Duodenal mucosa (tissue), 2 donors: ENCODE results near the gene LIX1L.
A peak's percentile ranks its signal among the peaks of the same experiment; 100 is the strongest.
"Not testable (repeated sequence)": the region's sequence is repeated elsewhere in the genome, so short reads cannot be mapped to it uniquely, and the experiment has no call there.

Source experiments
- H3K27ac ChIP-seq: one replicate; pipeline ENCODE4 v1.7.0; 2013; ENCODE audit warnings: low read depth, low read length
- H3K27me3 ChIP-seq, 2 donors: one replicate each; pipeline ENCODE4 v1.7.0; 2013; ENCODE audit warnings: low read length in 2 of 2, control low read depth in 1 of 2; ENCODE audit not compliant: insufficient read depth in 2 of 2, control insufficient read depth in 1 of 2
- H3K36me3 ChIP-seq, 2 donors: one replicate each; pipeline ENCODE4 v1.7.0; 2013; ENCODE audit warnings: low read length in 2 of 2, control low read depth in 1 of 2; ENCODE audit not compliant: insufficient read depth in 2 of 2, control insufficient read depth in 1 of 2
- H3K4me1 ChIP-seq, 2 donors: one replicate each; pipeline ENCODE4 v1.7.0; 2013; ENCODE audit warnings: low read length in 2 of 2, control low read depth in 1 of 2; ENCODE audit not compliant: insufficient read depth in 2 of 2, control insufficient read depth in 1 of 2
- H3K4me3 ChIP-seq, 2 donors: one replicate each; pipeline ENCODE4 v1.7.0; 2013; ENCODE audit warnings: low read length in 2 of 2, low read depth in 1 of 2
- H3K9ac ChIP-seq, 2 donors: one replicate each; pipeline ENCODE4 v1.7.0; 2013; ENCODE audit warnings: low read length in 2 of 2, low read depth in 1 of 2
- H3K9me3 ChIP-seq, 2 donors: one replicate each; pipeline ENCODE4 v1.7.0; 2013; ENCODE audit warnings: low read length in 2 of 2, control low read depth in 1 of 2; ENCODE audit not compliant: control insufficient read depth in 1 of 2

Gene LIX1L

DNA sequence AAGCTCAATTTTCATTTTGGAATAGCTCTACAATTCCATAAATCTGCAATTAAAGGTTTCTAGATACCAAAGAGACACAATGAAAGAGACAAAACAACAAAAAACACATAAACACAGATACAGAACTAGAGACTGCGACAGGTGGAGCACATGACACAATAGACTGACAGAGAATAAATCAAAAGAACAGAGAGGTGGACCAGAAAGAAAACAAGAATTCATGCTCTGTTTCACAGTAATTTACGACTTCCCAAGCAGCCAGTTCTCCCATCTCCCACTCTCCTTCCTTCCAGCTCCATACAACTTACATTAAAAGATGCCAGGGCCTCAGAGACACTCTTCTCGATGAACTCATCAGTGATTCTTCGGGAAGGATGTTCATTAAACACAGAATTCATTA, 15.4 kb downstream of the LIX1L start:
- peaks cover 7 to 9% of the 10 kb centered on the region in 2 donors for H3K4me1 ChIP-seq
- H3K36me3 ChIP-seq = peaks cover 0 to 4% of the 10 kb centered on the region in 2 donors
- no peak overlapping the region for H3K27ac ChIP-seq
- H3K9me3 ChIP-seq = no peaks in the 10 kb centered on the region
- no peak overlapping the region for H3K9ac ChIP-seq
- H3K27me3 ChIP-seq = no peaks in the 10 kb centered on the region
- H3K4me3 ChIP-seq = no peak overlapping the region

DNA sequence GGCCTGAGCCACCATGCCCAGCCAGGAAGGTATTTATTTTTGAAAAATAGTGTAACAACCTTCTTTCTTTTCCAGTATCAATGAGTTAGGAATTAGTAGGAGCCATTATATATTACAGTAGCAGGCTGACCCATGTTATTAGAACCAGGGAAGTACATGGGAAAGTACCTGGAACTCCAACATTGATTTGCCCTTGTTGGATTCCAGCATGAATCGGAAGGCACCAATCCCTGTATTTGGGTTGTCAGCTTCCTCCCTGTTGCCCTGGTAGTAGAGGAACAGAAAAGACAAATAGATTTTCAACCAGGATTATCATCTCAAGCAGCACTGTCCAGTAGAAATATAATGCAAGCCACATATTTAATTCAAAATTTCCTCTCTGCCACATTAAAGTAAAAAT, 20.4 kb downstream of the LIX1L start:
- Histone ChIP-seq H3K9me3 (no peaks in the 10 kb centered on the region), H3K9ac (no peak overlapping the region), H3K27me3 (no peaks in the 10 kb centered on the region), H3K4me3 (no peak overlapping the region), H3K4me1 (peaks cover 6 to 11% of the 10 kb centered on the region in 2 donors), H3K36me3 (peaks cover 5 to 7% of the 10 kb centered on the region in 2 donors), H3K27ac (no peak overlapping the region)

DNA sequence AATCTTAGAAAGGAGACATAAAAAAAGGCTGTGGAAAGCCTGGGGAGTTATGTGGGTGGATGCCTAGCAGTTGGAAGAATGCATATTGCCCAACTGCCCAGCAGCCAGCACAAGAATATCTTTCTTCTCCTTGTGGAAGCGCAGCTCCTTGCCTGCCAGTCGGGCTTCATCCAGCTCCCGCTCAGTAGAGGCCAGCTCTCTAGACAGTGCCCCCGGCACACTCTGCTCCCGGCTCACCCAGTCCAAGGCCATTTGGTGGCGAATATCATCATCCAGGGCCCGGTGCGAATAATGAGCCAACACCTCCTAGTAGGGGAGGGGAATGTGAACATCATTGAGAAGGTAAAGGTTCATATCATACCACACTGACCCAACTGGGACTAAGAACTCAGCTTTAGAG, 21.6 kb downstream of the LIX1L start:
- Histone ChIP-seq H3K27ac (no peak overlapping the region), H3K9ac (no peak overlapping the region), H3K27me3 (no peaks in the 10 kb centered on the region), H3K4me1 (peaks cover 6 to 11% of the 10 kb centered on the region in 2 donors), H3K9me3 (no peaks in the 10 kb centered on the region), H3K36me3 (peaks cover 5 to 7% of the 10 kb centered on the region in 2 donors), H3K4me3 (no peak overlapping the region)

DNA sequence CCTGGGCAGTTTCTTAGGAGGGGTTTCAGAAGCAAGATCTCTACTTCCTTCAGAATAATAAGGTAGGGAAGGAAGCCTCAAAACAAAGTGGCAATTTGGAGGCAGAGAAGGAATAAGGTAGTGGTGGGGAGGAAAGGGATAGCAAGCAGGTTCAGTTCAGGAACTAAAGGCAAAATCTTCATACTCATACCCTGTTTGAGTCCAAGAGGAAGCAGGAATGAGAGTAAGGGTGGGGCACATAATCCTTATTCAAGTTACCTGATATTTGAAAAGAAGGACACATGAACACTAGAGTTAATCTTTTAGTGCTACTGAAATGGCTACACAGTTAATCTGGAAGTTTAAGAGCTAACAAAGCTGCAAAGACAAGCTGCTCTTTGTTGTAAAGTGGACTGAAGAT, 22.1 kb downstream of the LIX1L start:
- Histone ChIP-seq H3K36me3 (peaks cover 5 to 7% of the 10 kb centered on the region in 2 donors), H3K9me3 (no peaks in the 10 kb centered on the region)

DNA sequence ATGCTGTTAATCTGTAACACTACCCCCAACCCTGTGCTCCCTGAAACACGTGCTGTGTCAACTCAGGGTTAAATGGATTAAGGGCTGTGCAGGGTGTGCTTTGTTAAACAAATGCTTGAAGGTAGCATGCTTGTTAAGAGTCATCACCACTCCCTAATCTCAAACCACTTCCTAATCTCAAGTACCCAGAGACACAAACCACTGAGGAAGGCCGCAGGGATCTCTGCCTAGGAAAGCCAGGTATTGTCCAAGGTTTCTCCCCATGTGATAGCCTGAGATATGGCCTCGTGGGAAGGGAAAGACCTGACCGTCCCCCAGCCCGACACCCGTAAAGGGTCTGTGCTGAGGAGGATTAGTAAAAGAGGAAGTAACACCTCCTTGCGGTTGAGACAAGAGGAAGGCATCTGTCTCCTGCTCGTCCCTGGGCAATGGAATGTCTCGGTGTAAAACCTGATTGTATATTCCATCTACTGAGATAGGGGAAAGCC, 25.3 kb downstream of the LIX1L start:
- not testable (repeated sequence) for H3K36me3 ChIP-seq, H3K27me3 ChIP-seq, H3K9me3 ChIP-seq, H3K27ac ChIP-seq, H3K9ac ChIP-seq, H3K4me3 ChIP-seq
- H3K4me1 ChIP-seq = peaks cover 11 to 12% of the 10 kb centered on the region in 2 donors

More for the DNA sequence above, 22.1 kb downstream of the LIX1L start:
- Histone ChIP-seq H3K27ac (no peak overlapping the region), H3K4me3 (no peak overlapping the region), H3K4me1 (peaks cover 6 to 11% of the 10 kb centered on the region in 2 donors), H3K9ac (no peak overlapping the region), H3K27me3 (no peaks in the 10 kb centered on the region)

DNA sequence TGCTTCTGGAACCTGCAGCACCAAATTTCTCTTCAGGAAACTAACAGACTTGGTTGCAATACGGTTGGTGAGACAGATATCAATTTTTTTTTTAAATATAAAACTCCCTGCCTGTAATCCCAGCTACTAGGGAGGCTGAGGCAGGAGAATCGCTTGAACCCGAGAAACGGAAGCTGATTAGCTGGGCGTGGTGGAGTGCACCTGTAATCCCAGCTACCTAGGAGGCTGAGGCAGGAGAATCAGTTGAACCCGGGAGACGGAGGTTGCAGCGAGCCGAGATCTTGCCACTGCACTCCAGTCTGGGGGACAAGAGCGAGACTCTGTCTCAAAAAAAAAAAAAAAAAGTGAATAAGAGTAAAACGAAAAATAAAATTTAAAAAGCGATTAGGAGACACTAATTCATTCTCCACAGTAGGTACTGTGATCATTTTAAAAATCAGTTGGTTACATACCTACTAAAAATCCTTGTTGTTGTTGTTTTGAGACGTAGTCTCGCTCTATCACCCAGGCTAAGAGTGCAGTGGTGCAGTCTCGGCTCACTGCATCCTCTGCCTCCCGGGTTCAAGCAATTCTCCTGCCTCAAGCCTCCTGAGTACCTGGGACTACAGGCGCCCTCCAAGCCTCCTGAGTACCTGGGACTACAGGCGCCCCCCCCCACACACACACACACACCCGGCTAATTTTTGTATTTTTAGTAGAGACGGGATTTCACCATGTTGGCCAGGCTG, 29.7 kb downstream of the LIX1L start:
- H3K27me3 ChIP-seq = no peaks in the 10 kb centered on the region
- peaks cover 6 to 14% of the 10 kb centered on the region in 2 donors for H3K4me1 ChIP-seq
- H3K9ac ChIP-seq = peak overlapping the region; percentile 71 to 88
- peaks cover 0 to 8% of the 10 kb centered on the region in 2 donors for H3K36me3 ChIP-seq
- H3K27ac ChIP-seq = peak overlapping the region; percentile 68
- H3K9me3 ChIP-seq = no peaks in the 10 kb centered on the region
- H3K4me3 ChIP-seq = peak overlapping the region; percentile 75 to 92

DNA sequence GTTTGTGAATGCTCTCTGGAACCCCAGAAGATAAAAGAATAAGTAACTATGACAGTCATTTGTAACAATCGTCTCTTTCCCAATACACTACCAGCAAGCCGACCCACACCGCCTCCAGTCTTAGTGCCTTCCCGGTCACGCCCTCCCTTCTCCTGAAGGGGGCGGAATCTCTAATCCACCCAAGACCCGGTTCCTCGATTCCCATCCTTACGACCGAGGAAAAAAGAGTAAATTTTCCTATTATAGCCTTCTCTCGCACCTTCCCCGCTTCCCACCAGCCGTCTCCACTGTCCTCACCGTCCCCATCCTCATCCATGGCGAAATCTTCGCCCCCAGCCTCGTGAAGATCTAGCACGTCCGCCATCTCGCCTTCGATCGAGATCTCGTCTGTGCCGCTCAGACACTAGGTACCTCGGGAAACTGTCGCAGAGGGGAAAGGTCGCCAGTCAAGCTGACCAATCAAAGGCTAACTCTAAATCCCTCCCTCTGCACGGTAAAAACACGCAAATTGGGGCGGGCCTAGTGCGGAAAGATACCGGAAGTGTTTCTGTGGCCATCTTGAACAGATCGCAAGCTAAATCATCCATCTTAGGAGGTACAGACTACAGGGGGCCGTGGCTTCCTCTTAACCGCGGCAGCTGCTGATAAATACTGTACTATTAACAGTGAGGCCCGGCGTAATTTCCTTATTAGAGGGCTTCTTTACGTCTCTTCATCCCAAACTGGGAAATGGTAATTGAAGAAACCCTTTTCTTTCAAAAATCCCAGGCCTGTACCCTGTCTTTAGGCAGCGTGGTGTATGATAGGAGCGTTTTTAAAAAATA, 30.5 kb downstream of the LIX1L start, which contains the start of gene RBM8A:
TSS of gene RBM8A (minus strand) at position 422 of the 824 bp plus-strand sequence. CDS start at position 364, 58 bp downstream.
- H3K9me3 ChIP-seq = no peaks in the 10 kb centered on the region
- peak within 1 kb of the TSS; percentile 81 for H3K27ac ChIP-seq
- H3K27me3 ChIP-seq = no peaks in the 10 kb centered on the region
- H3K9ac ChIP-seq = peak within 1 kb of the TSS; percentile 71 to 88
- H3K4me1 ChIP-seq = peaks cover 6 to 14% of the 10 kb centered on the region in 2 donors
- H3K4me3 ChIP-seq = peak within 1 kb of the TSS; percentile 75 to 92
- H3K36me3 ChIP-seq = peaks cover 0 to 8% of the 10 kb centered on the region in 2 donors

DNA sequence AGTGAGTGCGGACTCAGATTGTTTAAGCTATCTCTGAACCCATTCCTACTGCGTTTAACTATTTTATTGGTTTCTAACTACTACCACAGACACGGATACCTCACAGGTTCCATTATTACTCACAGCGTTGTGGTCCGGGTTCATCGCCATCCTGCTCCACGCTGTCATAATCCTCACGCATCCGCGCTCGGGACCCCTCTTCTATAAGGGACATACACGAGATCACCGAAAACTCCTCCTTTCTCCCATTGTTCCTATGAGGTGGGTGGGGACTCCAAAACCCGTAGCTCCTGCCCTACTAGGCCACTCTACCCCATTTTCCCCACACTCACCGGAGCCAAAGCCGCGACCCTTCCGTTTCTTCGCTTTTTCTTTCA, 31.1 kb downstream of the LIX1L start:
- peak overlapping the region; percentile 75 to 92 for H3K4me3 ChIP-seq
- H3K9me3 ChIP-seq = no peaks in the 10 kb centered on the region
- H3K4me1 ChIP-seq = peaks cover 6 to 14% of the 10 kb centered on the region in 2 donors
- no peaks in the 10 kb centered on the region for H3K27me3 ChIP-seq
- peak overlapping the region; percentile 71 to 88 for H3K9ac ChIP-seq
- H3K27ac ChIP-seq = peak overlapping the region; percentile 81
- H3K36me3 ChIP-seq = peaks cover 0 to 8% of the 10 kb centered on the region in 2 donors

DNA sequence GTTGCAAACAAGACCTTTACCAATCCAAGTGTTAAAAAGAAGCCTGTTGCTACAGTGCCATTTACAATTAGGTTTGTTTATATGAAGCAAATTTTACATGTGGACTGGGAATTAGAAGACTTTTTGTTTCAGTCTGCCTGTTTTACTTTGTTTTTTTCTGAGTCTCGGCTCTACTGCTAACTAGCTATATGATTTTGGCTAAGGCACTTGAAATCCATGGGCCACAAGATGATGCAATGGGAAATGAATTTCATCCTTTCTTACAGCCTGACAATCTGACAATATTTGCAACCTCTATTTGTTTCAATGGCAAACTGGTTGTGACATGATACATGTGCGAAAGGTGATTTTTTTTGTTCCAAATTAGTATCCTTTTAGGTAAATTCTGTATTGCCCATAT, 35.6 kb downstream of the LIX1L start:
- Histone ChIP-seq H3K4me3 (no peak overlapping the region), H3K9me3 (no peaks in the 10 kb centered on the region), H3K9ac (no peak overlapping the region), H3K36me3 (peaks cover 0 to 8% of the 10 kb centered on the region in 2 donors), H3K4me1 (peaks cover 14 to 27% of the 10 kb centered on the region in 2 donors), H3K27ac (no peak overlapping the region), H3K27me3 (no peaks in the 10 kb centered on the region)

DNA sequence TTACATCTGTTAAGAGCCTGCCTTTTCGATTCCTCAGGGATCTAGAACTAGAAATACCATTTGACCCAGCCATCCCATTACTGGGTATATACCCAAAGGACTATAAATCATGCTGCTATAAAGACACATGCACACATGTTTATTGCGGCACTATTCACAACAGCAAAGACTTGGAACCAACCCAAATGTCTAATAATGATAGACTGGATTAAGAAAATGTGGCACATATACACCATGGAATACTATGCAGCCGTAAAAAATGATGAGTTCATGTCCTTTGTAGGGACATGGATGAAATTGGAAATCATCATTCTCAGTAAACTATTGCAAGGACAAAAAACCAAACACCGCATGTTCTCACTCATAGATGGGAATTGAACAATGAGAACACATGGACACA, 37.5 kb downstream of the LIX1L start:
- H3K4me1 ChIP-seq = peaks cover 12 to 19% of the 10 kb centered on the region in 2 donors
- H3K27ac ChIP-seq, H3K36me3 ChIP-seq, H3K27me3 ChIP-seq, H3K9me3 ChIP-seq, H3K9ac ChIP-seq, H3K4me3 ChIP-seq: not testable (repeated sequence)
